HFFc6 (cell line): ENCODE data around the gene ZBTB7A. TPM values are rescaled to one million over a fixed set of nuclear protein-coding genes. Genes with fewer than 3 reads are reported as not detected.

Source experiments
- DNase-seq: peaks from one replicate; pipeline ENCODE4 v3.0.0-alpha.2; 2018
- H3K27ac Mint-ChIP-seq: 2 replicates; pipeline ENCODE4 v1.8.0; 2020; ENCODE audit warnings: mild to moderate bottlenecking, mixed read lengths
- H3K27me3 Mint-ChIP-seq: 2 replicates; pipeline ENCODE4 v1.8.0; 2021; ENCODE audit warnings: mild to moderate bottlenecking, moderate library complexity, mixed read lengths; ENCODE audit not compliant: insufficient read depth
- H3K36me3 Mint-ChIP-seq: 2 replicates; pipeline ENCODE4 v1.8.0; 2021; ENCODE audit warnings: low read depth, mixed read lengths
- H3K4me1 Mint-ChIP-seq: 2 replicates; pipeline ENCODE4 v1.8.0; 2020; ENCODE audit warnings: low read depth, mixed read lengths
- H3K4me3 Mint-ChIP-seq: 2 replicates; pipeline ENCODE4 v1.8.0; 2020; ENCODE audit warnings: mild to moderate bottlenecking, moderate library complexity, mixed read lengths
- H3K9me3 Mint-ChIP-seq: 2 replicates; pipeline ENCODE4 v1.8.0; 2020; ENCODE audit warnings: mild to moderate bottlenecking, mixed read lengths
- total RNA-seq, 6 experiments: library from RNA; stranded (reverse); fragmentation: NEBNext Ultra II Directional; extraction: Animal tissue kit (Norgen Biotek cat#: 25700); gene quantifications; 2 replicates in 1 of 6; 3 replicates in 5 of 6; pipeline ENCODE4 v1.2.3, GENCODE V29; 2021
- TF ChIP-seq, protein P1 (sequence below): fragments of 200-600 bp; sonication (generic); IDR thresholded peaks from 2 replicates; pipeline ENCODE4 v1.5.0; 2021; ENCODE audit warnings: antibody characterized with exemption, mild to moderate bottlenecking

Gene ZBTB7A
- total RNA-seq, 6 experiments from 2014 or later: 40.8 to 47.6 (median 43.6) TPM

DNA sequence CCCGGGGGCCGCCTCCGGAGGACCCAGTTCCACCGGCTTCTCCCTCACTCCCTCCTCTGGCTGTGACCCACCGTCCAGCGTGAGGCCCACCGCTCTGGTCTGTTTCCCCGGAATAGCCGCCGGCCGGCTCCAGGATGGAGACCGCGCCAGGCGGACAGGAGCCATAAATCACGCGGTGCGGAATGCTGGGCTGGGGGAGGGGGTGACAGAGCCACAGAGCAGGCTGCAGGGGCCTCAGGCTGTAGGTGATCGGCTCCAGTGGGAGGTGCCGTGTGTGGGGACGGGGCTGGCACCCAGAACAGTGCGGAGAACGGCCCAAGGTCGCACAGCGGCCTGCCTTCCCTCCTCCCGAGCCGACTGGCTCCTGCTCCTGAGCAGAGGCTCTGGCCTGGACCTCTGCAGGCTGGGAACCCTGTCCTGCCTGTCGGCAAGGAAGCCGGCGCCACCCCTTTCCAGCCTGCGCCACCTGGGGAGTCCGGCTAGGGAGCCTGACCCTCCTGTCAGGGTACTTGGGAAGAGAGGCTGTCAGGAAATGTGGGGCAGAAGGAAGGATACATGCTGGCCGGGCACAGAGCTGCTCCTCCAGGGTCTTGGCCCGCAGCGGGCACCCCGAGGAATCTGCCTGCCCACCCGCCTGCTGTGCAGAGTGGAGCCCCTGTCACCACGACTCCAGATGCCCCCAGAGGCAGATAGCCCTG is 50.8 kb downstream of the ZBTB7A start:
- no peaks in the 10 kb centered on the region; the same call in 1 of the 2 replicates for H3K4me1 Mint-ChIP-seq

DNA sequence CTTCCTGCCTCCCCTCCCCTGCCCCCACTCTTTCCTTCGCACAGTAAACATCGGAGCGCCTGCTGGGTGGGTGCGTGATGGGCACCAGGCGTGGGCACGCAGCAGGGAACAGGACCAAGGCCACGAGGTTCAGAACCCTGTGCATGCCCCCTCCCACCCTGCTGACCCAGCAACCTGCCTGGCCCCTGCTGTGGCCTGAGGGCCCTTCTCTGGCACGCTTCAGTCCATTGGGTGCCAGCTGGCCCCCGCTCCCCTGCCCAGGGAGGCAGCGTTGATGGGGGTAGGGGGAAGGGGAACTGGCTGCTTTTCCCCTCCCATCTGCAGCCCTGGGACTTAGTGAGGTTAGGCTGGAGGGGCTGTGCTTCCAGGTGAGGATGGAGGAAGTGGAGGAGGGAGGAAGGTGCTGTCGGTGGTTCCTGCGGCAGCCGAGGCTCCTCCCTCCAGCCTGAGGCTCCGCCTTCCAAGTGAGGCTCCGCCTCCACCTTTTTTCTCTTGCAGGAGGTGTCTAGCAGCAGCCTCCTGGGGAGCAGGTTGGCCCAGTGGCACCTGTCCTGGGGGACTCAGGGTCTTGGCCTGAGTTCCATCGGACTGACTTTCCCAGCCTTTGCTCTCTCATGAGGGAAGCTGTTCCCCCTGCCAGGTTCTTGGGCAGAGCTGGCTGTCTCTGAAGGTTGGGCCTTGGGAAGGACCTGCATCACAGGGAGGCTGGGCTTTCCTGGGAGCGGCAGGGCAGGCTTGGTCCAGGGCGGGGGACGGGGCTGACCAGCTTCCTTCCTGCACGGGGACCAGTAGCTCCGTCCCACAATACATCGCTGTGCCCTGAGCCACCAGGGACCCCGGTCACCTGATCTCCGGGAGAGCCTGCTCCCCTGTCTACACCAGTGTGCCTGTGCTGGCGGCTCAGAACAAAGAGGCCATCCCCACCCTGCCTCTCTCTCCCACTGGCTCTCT is 51.9 kb downstream of the ZBTB7A start:
- TF ChIP-seq, protein P1, sequence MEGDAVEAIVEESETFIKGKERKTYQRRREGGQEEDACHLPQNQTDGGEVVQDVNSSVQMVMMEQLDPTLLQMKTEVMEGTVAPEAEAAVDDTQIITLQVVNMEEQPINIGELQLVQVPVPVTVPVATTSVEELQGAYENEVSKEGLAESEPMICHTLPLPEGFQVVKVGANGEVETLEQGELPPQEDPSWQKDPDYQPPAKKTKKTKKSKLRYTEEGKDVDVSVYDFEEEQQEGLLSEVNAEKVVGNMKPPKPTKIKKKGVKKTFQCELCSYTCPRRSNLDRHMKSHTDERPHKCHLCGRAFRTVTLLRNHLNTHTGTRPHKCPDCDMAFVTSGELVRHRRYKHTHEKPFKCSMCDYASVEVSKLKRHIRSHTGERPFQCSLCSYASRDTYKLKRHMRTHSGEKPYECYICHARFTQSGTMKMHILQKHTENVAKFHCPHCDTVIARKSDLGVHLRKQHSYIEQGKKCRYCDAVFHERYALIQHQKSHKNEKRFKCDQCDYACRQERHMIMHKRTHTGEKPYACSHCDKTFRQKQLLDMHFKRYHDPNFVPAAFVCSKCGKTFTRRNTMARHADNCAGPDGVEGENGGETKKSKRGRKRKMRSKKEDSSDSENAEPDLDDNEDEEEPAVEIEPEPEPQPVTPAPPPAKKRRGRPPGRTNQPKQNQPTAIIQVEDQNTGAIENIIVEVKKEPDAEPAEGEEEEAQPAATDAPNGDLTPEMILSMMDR: no peak
- DNase-seq: no peak
- H3K27me3 Mint-ChIP-seq: peaks cover 7% of the 10 kb centered on the region
- peaks cover 4% of the 10 kb centered on the region for H3K4me1 Mint-ChIP-seq
- no peaks in the 10 kb centered on the region for H3K9me3 Mint-ChIP-seq
- no peak overlapping the region for H3K4me3 Mint-ChIP-seq
- H3K27ac Mint-ChIP-seq: no peak overlapping the region
- H3K36me3 Mint-ChIP-seq: no peaks in the 10 kb centered on the region

More for the DNA sequence above, 50.8 kb downstream of the ZBTB7A start:
- no peak overlapping the region for H3K4me3 Mint-ChIP-seq
- TF ChIP-seq, protein P1: no peak
- no peaks in the 10 kb centered on the region for H3K36me3 Mint-ChIP-seq
- H3K27me3 Mint-ChIP-seq: peaks cover 7% of the 10 kb centered on the region
- DNase-seq: no peak
- no peaks in the 10 kb centered on the region for H3K9me3 Mint-ChIP-seq
- no peak overlapping the region for H3K27ac Mint-ChIP-seq

DNA sequence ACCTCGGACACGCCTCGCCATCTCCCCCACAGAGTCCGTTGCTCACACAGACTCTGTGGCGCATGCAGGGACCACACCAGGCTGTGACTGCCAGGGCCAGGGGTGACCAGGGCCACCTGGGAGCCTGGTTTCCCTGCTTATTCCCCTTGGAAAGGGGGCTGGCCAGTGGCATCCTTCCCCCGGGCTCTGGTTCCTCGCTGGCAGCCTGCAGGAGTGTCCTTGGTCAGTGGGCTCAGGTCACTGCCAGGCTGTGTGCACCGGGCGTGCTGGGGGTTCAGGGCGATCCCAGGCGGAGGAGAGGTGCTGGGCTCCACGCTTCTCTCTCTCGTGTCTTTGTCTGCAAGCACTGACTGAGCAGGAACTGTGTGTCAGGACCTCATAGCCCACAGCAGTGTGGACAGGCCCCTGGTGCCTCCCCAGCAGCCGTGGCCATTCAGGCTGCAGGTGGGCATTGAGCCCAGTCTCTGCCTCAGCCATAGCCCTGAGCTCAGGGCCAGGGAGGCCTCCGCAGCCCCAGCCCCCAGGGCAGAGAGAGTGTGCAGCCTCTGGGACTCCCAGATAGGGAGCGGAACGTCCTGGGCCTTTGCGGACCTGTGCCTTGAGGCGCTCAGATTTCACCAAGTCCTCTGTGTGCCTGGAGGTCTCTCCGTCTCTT is 52.7 kb downstream of the ZBTB7A start:
- no peaks in the 10 kb centered on the region for H3K36me3 Mint-ChIP-seq
- TF ChIP-seq, protein P1: no peak
- no peak overlapping the region for H3K4me3 Mint-ChIP-seq
- H3K27ac Mint-ChIP-seq: no peak overlapping the region
- no peaks in the 10 kb centered on the region for H3K9me3 Mint-ChIP-seq
- peaks cover 8% of the 10 kb centered on the region for H3K27me3 Mint-ChIP-seq
- DNase-seq: no peak
- peaks cover 12% of the 10 kb centered on the region for H3K4me1 Mint-ChIP-seq

DNA sequence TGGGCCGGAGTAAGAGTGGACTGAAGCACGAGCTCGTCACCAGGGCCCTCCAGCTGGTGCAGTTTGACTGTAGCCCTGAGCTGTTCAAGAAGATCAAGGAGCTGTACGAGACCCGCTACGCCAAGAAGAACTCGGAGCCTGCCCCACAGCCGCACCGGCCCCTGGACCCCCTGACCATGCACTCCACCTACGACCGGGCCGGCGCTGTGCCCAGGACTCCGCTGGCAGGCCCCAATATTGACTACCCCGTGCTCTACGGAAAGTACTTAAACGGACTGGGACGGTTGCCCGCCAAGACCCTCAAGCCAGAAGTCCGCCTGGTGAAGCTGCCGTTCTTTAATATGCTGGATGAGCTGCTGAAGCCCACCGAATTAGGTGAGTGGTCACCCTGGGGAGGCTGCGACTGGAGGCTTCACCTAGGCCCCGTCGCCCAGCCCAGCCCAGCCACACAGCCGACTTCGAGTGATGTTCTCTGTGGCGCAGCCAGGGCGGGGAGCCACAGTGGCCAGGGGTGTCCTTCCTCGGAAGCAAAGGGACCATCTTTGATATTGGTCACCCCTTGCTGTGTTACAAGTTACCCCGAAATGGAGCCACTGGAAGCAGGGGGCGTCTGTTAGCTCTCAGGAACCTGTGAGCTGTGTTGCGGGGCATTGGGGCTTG is 53.6 kb downstream of the ZBTB7A start:
- DNase-seq: no peak
- Mint-ChIP-seq H3K4me3 (no peak overlapping the region), H3K4me1 (peaks cover 19% of the 10 kb centered on the region), H3K27ac (no peak overlapping the region), H3K9me3 (no peaks in the 10 kb centered on the region), H3K27me3 (peaks cover 9% of the 10 kb centered on the region), H3K36me3 (no peaks in the 10 kb centered on the region)
- TF ChIP-seq, protein P1: no peak
